Neural progenitor cell (in vitro differentiated cells): ENCODE results near the gene MAP3K7CL. TPM values are rescaled to one million over a fixed set of nuclear protein-coding genes. Genes with fewer than 3 reads are reported as not detected.

Experiments
- DNase-seq: peaks from one replicate; pipeline ENCODE4 v3.0.0-alpha.2; 2016; ENCODE audit warnings: low spot score
- H2AFZ ChIP-seq: fragments of 200-600 bp; sonication (generic); replicated peaks from 2 replicates; pipeline ENCODE4 v1.6.1; 2016; ENCODE audit warnings: antibody characterized with exemption
- H3F3A ChIP-seq: fragments of 200-600 bp; sonication (generic); 2 replicates; pipeline ENCODE4 v1.6.1; 2016; ENCODE audit warnings: antibody characterized with exemption, low read depth
- H3K27ac ChIP-seq: fragments of 200-600 bp; sonication (generic); 2 replicates; pipeline ENCODE4 v1.5.1; 2016; ENCODE audit warnings: mild to moderate bottlenecking
- H3K27me3 ChIP-seq: fragments of 200-600 bp; sonication (generic); 2 replicates; pipeline ENCODE4 v1.6.1; 2016; ENCODE audit warnings: mild to moderate bottlenecking, moderate library complexity
- H3K36me3 ChIP-seq: fragments of 200-600 bp; sonication (generic); 2 replicates; pipeline ENCODE4 v1.5.1; 2016
- H3K4me1 ChIP-seq: fragments of 200-600 bp; sonication (generic); 2 replicates; pipeline ENCODE4 v1.6.1; 2016; ENCODE audit warnings: mixed run types
- H3K4me2 ChIP-seq: fragments of 200-600 bp; sonication (generic); 2 replicates; pipeline ENCODE4 v1.6.1; 2016
- H3K4me3 ChIP-seq: fragments of 200-600 bp; sonication (generic); 2 replicates; pipeline ENCODE4 v1.5.1; 2016
- H3K79me2 ChIP-seq: fragments of 200-600 bp; sonication (generic); 2 replicates; pipeline ENCODE4 v1.6.1; 2016; ENCODE audit warnings: low read depth
- H3K9ac ChIP-seq: fragments of 200-600 bp; sonication (generic); 2 replicates; pipeline ENCODE4 v1.6.1; 2016
- H3K9me3 ChIP-seq: fragments of 200-600 bp; sonication (generic); 2 replicates; pipeline ENCODE4 v1.5.1; 2016; ENCODE audit warnings: low read depth
- H4K20me1 ChIP-seq: fragments of 200-600 bp; sonication (generic); 2 replicates; pipeline ENCODE4 v1.6.1; 2016; ENCODE audit warnings: low read depth
- H3K27ac Mint-ChIP-seq: 3 replicates; pipeline ENCODE4 v1.8.0; 2021; ENCODE audit warnings: mixed read lengths
- H3K27me3 Mint-ChIP-seq: 2 replicates; pipeline ENCODE4 v1.8.0; 2022; ENCODE audit warnings: low read depth, mild to moderate bottlenecking, inconsistent platforms, moderate library complexity, mixed read lengths; ENCODE audit not compliant: insufficient read depth
- H3K36me3 Mint-ChIP-seq: 3 replicates; pipeline ENCODE4 v1.8.0; 2021; ENCODE audit warnings: mixed read lengths
- H3K4me1 Mint-ChIP-seq: 3 replicates; pipeline ENCODE4 v1.8.0; 2021; ENCODE audit warnings: mixed read lengths
- H3K4me3 Mint-ChIP-seq: 3 replicates; pipeline ENCODE4 v1.8.0; 2021; ENCODE audit warnings: mild to moderate bottlenecking, moderate library complexity, mixed read lengths
- H3K9me3 Mint-ChIP-seq: 3 replicates; pipeline ENCODE4 v1.8.0; 2020; ENCODE audit warnings: mixed read lengths
- EZH2 ChIP-seq: fragments of 200-600 bp; sonication (generic); IDR thresholded peaks from 2 replicates; pipeline ENCODE4 v1.6.1; 2017; ENCODE audit warnings: antibody characterized with exemption, mild to moderate bottlenecking, moderate library complexity
- EZH2phosphoT487 ChIP-seq: fragments of 200-600 bp; sonication (generic); IDR thresholded peaks from 2 replicates; pipeline ENCODE4 v1.6.1; 2017; ENCODE audit warnings: antibody characterized with exemption
- total RNA-seq: library from RNA; depleted of rRNA; stranded (reverse); fragments of >200 nt; gene quantifications from 2 replicates; pipeline ENCODE4 v1.2.3, GENCODE V29; 2015; ENCODE audit warnings: low replicate concordance
- TF ChIP-seq, protein P1 (sequence below): fragments of 200-600 bp; sonication (generic); IDR thresholded peaks from 2 replicates; pipeline ENCODE4 v1.5.1; 2017; ENCODE audit warnings: antibody characterized with exemption, mild to moderate bottlenecking

Gene MAP3K7CL
- total RNA-seq, 1 donor from 2014 or later, result not detected

- no peak for TF ChIP-seq EZH2
- TF ChIP-seq, protein P1, sequence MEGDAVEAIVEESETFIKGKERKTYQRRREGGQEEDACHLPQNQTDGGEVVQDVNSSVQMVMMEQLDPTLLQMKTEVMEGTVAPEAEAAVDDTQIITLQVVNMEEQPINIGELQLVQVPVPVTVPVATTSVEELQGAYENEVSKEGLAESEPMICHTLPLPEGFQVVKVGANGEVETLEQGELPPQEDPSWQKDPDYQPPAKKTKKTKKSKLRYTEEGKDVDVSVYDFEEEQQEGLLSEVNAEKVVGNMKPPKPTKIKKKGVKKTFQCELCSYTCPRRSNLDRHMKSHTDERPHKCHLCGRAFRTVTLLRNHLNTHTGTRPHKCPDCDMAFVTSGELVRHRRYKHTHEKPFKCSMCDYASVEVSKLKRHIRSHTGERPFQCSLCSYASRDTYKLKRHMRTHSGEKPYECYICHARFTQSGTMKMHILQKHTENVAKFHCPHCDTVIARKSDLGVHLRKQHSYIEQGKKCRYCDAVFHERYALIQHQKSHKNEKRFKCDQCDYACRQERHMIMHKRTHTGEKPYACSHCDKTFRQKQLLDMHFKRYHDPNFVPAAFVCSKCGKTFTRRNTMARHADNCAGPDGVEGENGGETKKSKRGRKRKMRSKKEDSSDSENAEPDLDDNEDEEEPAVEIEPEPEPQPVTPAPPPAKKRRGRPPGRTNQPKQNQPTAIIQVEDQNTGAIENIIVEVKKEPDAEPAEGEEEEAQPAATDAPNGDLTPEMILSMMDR, result no peak
- no peak for TF ChIP-seq EZH2phosphoT487
- no peaks in the 10 kb centered on the region for H3K27me3 ChIP-seq
- Mint-ChIP-seq H3K27me3 (no peaks in the 10 kb centered on the region), H3K27ac (no peak overlapping the region), H3K9me3 (no peaks in the 10 kb centered on the region), H3K4me3 (no peak overlapping the region), H3K4me1 (no peaks in the 10 kb centered on the region), H3K36me3 (no peaks in the 10 kb centered on the region)
- no peaks in the 10 kb centered on the region for H3K79me2 ChIP-seq
- no peak overlapping the region for H3K4me3 ChIP-seq
- H3K4me2 ChIP-seq, result no peak overlapping the region
- no peak for DNase-seq
- H4K20me1 ChIP-seq, result no peaks in the 10 kb centered on the region
- H3F3A ChIP-seq, result no peaks in the 10 kb centered on the region
- H3K9me3 ChIP-seq, result no peaks in the 10 kb centered on the region
- no peaks in the 10 kb centered on the region for H3K4me1 ChIP-seq
- H3K27ac ChIP-seq, result no peak overlapping the region
- H2AFZ ChIP-seq, result no peak overlapping the region
- no peaks in the 10 kb centered on the region for H3K36me3 ChIP-seq
- no peak overlapping the region for H3K9ac ChIP-seq
These were observed 46.1 kb upstream of the MAP3K7CL start for GRCh38 chr21:29084372-29084771.

GRCh38 chr21:29085106-29085752, 45.2 kb upstream of the MAP3K7CL start:
- Mint-ChIP-seq H3K4me1 (no peaks in the 10 kb centered on the region), H3K4me3 (no peak overlapping the region), H3K36me3 (no peaks in the 10 kb centered on the region), H3K27me3 (no peaks in the 10 kb centered on the region), H3K27ac (no peak overlapping the region), H3K9me3 (no peaks in the 10 kb centered on the region)
- Histone ChIP-seq H3K27me3 (no peaks in the 10 kb centered on the region), H3K4me1 (no peaks in the 10 kb centered on the region), H4K20me1 (no peaks in the 10 kb centered on the region), H2AFZ (peak overlapping the region; percentile 72), H3K27ac (no peak overlapping the region), H3K79me2 (no peaks in the 10 kb centered on the region), H3F3A (no peaks in the 10 kb centered on the region), H3K36me3 (no peaks in the 10 kb centered on the region), H3K4me2 (no peak overlapping the region), H3K4me3 (no peak overlapping the region), H3K9ac (no peak overlapping the region), H3K9me3 (no peaks in the 10 kb centered on the region)
- DNase-seq, result no peak
- TF ChIP-seq EZH2 (no peak), EZH2phosphoT487 (no peak)
- TF ChIP-seq, protein P1, result no peak

DNA sequence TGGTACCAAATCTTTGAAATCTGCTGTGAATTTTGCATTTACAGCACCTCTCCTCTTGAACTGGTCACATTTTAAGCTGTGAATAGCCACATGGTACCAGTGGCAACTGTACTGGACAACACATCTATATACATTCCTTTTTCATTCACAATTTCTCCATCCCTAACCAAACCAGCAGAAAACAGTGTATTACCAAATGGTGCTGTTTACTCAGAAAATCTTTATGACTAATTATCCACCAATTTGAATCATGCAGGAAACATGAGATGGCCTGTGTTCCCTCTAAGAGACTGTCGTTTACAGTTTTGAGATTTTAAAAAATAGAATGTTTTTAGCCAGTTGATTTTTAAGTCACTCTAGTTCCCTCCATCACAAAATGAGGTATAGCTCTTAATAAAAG, 39.4 kb upstream of the MAP3K7CL start:
- no peak overlapping the region for H3K9ac ChIP-seq
- H3K4me3 ChIP-seq, result no peak overlapping the region
- no peaks in the 10 kb centered on the region for H4K20me1 ChIP-seq
- no peaks in the 10 kb centered on the region for H3K36me3 ChIP-seq
- Mint-ChIP-seq H3K4me3 (no peak overlapping the region), H3K9me3 (no peaks in the 10 kb centered on the region), H3K27me3 (no peaks in the 10 kb centered on the region), H3K36me3 (no peaks in the 10 kb centered on the region), H3K4me1 (peaks cover 11% of the 10 kb centered on the region), H3K27ac (no peak overlapping the region)
- H3K9me3 ChIP-seq, result no peaks in the 10 kb centered on the region
- H3K79me2 ChIP-seq, result no peaks in the 10 kb centered on the region
- no peaks in the 10 kb centered on the region for H3K27me3 ChIP-seq
- H3F3A ChIP-seq, result no peaks in the 10 kb centered on the region
- H3K4me1 ChIP-seq, result peaks cover 14% of the 10 kb centered on the region
- DNase-seq, result no peak
- H3K27ac ChIP-seq, result no peak overlapping the region
- H3K4me2 ChIP-seq, result no peak overlapping the region
- no peak overlapping the region for H2AFZ ChIP-seq
- no peak for TF ChIP-seq EZH2
- TF ChIP-seq, protein P1, result no peak
- TF ChIP-seq EZH2phosphoT487, result no peak
